ENCODE measurements around the gene KCTD16.

KCTD16 gene

DNA sequence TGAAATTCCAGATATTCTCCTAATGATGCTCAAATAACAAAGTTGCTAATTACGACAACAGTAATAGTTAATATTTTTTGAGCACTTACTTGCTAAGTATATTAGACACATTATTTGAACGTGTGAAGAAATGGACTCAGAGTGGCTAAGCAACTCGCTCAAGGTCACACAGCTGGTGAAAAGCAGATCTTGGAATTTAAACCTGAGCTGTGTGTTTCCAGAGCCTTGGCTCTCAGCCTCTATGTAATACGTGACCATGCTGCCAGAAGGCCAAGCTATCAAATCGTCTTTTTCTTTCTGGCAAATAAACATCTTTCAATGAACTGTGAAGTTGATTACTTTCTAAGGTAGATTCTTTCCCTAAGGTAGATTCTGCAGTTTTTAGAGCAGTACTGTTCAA lies 61.6 kb downstream of the KCTD16 start:
- H3K4me3 ChIP-seq (ENCODE audit: severe bottlenecking), result no peak overlapping the region
- ATAC-seq (ENCODE audit: low read depth) (no peak), DNase-seq (ENCODE audit: low spot score) (no peak)
- no peaks in the 10 kb centered on the region for H3K36me3 ChIP-seq (ENCODE audit: low read depth)
- H3K27ac ChIP-seq (ENCODE audit: poor library complexity, severe bottlenecking), result no peak overlapping the region
- H3K9me3 ChIP-seq (ENCODE audit: severe bottlenecking), result no peaks in the 10 kb centered on the region
- peaks cover 15% of the 10 kb centered on the region for H3K27me3 ChIP-seq (ENCODE audit: insufficient read depth, poor library complexity, severe bottlenecking)
- TF ChIP-seq, protein P1, sequence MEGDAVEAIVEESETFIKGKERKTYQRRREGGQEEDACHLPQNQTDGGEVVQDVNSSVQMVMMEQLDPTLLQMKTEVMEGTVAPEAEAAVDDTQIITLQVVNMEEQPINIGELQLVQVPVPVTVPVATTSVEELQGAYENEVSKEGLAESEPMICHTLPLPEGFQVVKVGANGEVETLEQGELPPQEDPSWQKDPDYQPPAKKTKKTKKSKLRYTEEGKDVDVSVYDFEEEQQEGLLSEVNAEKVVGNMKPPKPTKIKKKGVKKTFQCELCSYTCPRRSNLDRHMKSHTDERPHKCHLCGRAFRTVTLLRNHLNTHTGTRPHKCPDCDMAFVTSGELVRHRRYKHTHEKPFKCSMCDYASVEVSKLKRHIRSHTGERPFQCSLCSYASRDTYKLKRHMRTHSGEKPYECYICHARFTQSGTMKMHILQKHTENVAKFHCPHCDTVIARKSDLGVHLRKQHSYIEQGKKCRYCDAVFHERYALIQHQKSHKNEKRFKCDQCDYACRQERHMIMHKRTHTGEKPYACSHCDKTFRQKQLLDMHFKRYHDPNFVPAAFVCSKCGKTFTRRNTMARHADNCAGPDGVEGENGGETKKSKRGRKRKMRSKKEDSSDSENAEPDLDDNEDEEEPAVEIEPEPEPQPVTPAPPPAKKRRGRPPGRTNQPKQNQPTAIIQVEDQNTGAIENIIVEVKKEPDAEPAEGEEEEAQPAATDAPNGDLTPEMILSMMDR (IDR thresholded peaks at IDR 0.05; ENCODE audit: poor library complexity, severe bottlenecking), result no peak
- no peaks in the 10 kb centered on the region for H3K4me1 ChIP-seq (ENCODE audit: insufficient read depth, poor library complexity, severe bottlenecking)

DNA sequence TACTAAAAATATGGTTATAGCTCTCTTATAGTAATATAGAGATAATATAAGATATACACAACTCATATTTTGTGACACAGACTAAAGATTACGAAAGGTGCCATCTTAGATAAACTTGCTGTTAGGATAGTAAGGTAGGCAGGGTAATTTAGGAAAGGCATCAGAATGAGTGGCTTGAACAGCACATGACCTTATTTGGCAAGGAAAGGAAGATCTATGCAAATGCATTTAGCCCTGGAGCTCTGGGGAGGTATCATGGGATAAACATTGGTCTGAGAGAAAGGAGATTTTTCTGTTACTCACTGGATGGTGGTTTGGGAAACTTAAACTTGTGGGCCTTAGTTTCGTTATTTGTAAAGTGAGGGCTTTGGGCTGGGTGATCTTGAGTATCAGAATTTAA lies 65.8 kb downstream of the KCTD16 start:
- no peaks in the 10 kb centered on the region for H3K9me3 ChIP-seq (ENCODE audit: severe bottlenecking)
- H3K36me3 ChIP-seq (ENCODE audit: low read depth), result no peaks in the 10 kb centered on the region
- DNase-seq (ENCODE audit: low spot score) (no peak), ATAC-seq (ENCODE audit: low read depth) (no peak)
- no peaks in the 10 kb centered on the region for H3K4me1 ChIP-seq (ENCODE audit: insufficient read depth, poor library complexity, severe bottlenecking)
- TF ChIP-seq, protein P1 (IDR thresholded peaks at IDR 0.05; ENCODE audit: poor library complexity, severe bottlenecking), result no peak
- no peak overlapping the region for H3K4me3 ChIP-seq (ENCODE audit: severe bottlenecking)
- H3K27ac ChIP-seq (ENCODE audit: poor library complexity, severe bottlenecking), result no peak overlapping the region
- peaks cover 22% of the 10 kb centered on the region for H3K27me3 ChIP-seq (ENCODE audit: insufficient read depth, poor library complexity, severe bottlenecking)

DNA sequence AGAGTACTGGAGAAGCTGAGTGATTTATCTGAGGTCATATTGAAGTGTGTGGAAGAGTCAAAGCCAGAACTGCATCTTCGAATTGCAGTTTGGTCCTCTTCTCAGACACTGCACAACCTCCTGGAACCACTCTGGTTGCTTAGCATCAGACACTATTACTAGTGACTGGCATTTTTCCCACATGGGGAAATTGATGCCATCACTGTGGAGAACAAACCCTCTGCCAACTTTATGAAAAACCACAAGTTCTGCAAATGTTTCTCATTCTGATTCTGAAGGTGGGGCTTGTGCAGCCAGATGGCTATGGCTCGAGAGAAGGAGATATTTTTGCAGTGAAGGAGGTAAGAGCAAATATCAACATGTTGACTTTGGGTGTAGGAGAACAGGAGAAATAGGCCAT lies 67.2 kb downstream of the KCTD16 start:
- H3K4me3 ChIP-seq (ENCODE audit: severe bottlenecking), result no peak overlapping the region
- DNase-seq (ENCODE audit: low spot score), result no peak
- no peaks in the 10 kb centered on the region for H3K9me3 ChIP-seq (ENCODE audit: severe bottlenecking)
- H3K27me3 ChIP-seq (ENCODE audit: insufficient read depth, poor library complexity, severe bottlenecking), result peaks cover 30% of the 10 kb centered on the region
- no peak for ATAC-seq (ENCODE audit: low read depth)
- TF ChIP-seq, protein P1 (IDR thresholded peaks at IDR 0.05; ENCODE audit: poor library complexity, severe bottlenecking), result no peak
- H3K4me1 ChIP-seq (ENCODE audit: insufficient read depth, poor library complexity, severe bottlenecking), result no peaks in the 10 kb centered on the region
- H3K27ac ChIP-seq (ENCODE audit: poor library complexity, severe bottlenecking), result no peak overlapping the region
- no peaks in the 10 kb centered on the region for H3K36me3 ChIP-seq (ENCODE audit: low read depth)

DNA sequence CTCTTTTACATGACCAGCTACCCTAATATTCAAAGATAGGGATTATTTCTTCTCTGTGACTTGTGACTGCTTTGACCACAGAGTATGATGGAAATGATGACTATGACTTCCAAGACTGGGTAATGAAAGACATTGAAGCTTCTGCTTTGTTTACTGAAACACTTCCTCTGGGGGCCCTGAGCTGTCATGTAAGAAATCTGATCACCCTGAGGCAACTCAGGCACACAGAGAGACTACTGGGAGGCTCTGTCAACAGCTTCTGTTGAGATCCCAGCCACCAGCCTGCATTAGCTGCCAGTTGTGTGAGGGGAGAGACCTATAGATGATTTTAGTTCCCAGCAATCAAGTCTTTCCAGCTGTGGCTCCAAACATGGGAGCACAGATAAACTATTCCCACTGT lies 76.5 kb downstream of the KCTD16 start:
- peaks cover 28% of the 10 kb centered on the region for H3K27me3 ChIP-seq (ENCODE audit: insufficient read depth, poor library complexity, severe bottlenecking)
- TF ChIP-seq, protein P1 (IDR thresholded peaks at IDR 0.05; ENCODE audit: poor library complexity, severe bottlenecking), result no peak
- no peak overlapping the region for H3K27ac ChIP-seq (ENCODE audit: poor library complexity, severe bottlenecking)
- H3K9me3 ChIP-seq (ENCODE audit: severe bottlenecking), result no peaks in the 10 kb centered on the region
- no peak for DNase-seq (ENCODE audit: low spot score)
- H3K36me3 ChIP-seq (ENCODE audit: low read depth), result no peaks in the 10 kb centered on the region
- no peak for ATAC-seq (ENCODE audit: low read depth)
- H3K4me3 ChIP-seq (ENCODE audit: severe bottlenecking), result no peak overlapping the region
- no peaks in the 10 kb centered on the region for H3K4me1 ChIP-seq (ENCODE audit: insufficient read depth, poor library complexity, severe bottlenecking)

DNA sequence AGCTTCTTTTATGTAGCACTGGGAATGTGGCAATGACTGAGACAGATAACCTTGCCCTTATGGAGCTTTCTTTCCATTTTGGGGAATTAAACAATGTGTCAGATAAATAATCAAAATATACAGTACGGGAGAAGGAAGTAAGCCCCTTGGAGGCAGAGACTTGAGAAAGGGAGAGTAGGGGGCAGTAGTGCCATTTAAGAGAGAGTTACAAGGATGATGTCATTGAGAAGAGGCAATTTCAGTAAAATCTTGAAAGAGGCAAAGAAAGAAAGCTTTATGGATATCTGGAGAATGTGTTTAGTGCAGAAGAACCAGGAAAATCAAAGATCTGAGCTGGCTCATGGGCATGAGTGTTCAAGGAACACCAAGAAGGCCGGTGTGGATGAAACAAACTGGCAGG lies 77.3 kb downstream of the KCTD16 start:
- no peak for ATAC-seq (ENCODE audit: low read depth)
- no peaks in the 10 kb centered on the region for H3K9me3 ChIP-seq (ENCODE audit: severe bottlenecking)
- peaks cover 25% of the 10 kb centered on the region for H3K27me3 ChIP-seq (ENCODE audit: insufficient read depth, poor library complexity, severe bottlenecking)
- no peak overlapping the region for H3K27ac ChIP-seq (ENCODE audit: poor library complexity, severe bottlenecking)
- no peaks in the 10 kb centered on the region for H3K36me3 ChIP-seq (ENCODE audit: low read depth)
- no peaks in the 10 kb centered on the region for H3K4me1 ChIP-seq (ENCODE audit: insufficient read depth, poor library complexity, severe bottlenecking)
- H3K4me3 ChIP-seq (ENCODE audit: severe bottlenecking), result no peak overlapping the region
- no peak for DNase-seq (ENCODE audit: low spot score)
- TF ChIP-seq, protein P1 (IDR thresholded peaks at IDR 0.05; ENCODE audit: poor library complexity, severe bottlenecking), result no peak

Measured in RWPE2 (cell line).